Activated T-cell treated with anti-CD3 and anti-CD28 coated beads, Interleukin-2, amount 50 U/mL, for 1 hour (primary cell): ENCODE results near the gene GPR180.
"Not testable (repeated sequence)": the region's sequence is repeated elsewhere in the genome, so short reads cannot be mapped to it uniquely, and the experiment has no call there.

Experiments
- DNase-seq: peaks from one replicate; pipeline ENCODE4 v3.0.0-alpha.2; 2020

GPR180 gene

DNA sequence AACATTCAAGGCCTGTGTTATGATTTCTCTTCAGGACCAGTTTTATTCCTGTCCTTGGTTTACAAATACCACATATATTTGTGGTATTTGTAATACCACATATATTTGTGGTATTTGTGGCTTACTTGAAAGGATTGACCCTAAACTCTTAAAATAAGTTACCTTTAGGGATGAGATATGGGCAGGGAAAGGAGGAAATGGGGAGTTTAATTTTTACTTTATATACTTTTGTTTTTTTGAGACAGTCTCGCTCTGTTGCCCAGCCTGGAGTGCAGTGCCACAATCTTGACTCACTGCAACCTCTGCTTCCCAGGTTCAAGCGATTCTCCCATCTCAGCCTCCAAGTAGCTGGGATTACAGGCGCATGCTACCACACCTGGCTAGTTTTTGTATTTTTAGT lies 3.4 kb upstream of the GPR180 start:
- DNase-seq: no peak

DNA sequence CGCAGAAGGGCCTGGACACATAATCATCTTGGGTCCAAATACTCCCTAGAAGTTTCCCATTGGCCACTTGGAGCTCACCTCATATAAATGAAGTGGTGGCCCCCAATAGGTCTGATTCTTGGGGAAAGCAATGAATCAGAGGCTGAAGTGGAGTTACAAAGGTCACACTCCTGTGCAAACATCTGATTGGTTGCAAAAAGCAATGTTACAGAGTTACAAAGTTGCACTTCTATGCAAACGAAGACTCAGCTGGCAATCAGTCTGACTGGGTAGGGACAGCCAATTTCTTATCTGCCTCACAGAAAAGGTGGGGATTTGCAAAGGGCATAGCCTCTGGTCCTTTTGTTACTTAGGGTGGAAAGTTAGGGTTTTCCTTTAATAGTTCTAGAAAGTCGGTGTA lies 1.8 kb upstream of the GPR180 start:
- DNase-seq: no peak

DNA sequence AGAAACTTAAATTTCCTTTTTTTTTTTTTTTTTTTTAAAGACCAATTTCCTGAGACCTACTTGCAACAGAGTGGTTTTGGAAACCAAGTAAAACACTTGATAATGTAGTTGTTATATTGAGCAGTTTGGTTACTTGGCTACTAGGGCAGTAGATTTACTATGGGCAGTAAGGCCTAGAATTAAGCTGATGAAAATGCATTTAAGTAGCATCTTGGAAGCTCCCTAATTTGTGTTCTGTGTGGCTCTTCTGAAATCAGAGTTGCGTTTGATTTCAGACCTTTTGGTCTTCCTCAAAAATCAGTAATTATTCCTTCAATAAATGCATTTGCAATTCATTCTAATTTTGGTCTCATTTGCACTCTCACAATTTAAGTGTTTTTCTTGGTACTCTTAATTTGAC lies 810 bp downstream of the GPR180 start:
- DNase-seq: no peak

DNA sequence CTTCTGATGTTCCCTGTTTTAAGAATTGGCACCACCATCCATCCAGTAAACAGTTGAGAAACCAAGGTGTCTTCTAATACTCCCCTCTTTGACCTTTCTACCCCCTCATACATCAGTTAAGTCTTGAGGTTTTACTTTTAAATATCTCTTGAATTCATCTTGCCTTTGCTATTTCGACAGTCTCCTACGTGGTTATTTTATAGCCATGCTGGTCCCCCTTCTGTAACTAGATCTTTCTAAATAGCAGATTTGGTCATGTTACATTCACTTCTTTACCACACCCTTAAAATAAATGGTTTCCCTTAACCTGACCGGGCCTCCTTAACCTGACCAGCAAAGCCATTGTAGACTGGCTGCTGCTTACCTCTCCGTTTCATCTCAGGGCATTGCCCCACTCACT lies 5.4 kb downstream of the GPR180 start:
- no peak for DNase-seq

DNA sequence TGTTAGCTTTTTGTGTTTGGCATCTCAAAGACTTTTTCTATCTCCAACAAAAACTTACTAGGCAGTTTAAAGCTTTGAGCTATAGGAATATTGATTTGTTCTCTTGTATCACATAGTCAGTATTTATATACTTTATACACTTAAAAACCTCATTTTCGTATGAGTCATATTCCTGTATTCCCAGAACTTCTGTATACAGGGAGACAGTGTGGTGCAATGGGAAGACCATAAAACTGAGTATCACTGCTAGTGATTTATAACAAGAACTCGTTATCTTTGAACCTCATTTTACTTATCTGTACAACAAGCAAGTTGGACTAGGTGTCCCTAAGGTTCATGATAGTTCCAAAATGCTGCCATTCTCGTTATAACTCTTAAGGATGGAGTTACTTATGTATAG lies 6.3 kb downstream of the GPR180 start:
- no peak for DNase-seq

DNA sequence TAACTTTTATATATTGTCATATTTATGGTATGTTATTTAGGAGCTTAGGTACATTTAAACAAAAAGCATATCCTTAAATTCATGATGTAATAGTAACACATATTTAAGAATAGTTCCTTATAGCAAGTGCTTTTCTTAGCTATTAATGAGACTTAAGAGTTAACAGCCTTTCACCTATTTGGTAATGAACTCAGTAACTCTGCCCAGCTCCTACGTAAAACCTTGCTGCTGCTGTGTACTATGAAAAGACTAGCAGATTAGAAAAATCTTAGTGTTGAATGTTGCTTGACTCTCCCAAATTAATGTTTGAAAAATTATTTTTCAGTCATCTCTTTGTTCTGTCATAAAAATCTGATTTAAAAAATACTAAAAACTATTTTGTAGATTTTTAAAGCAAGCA lies 6.9 kb downstream of the GPR180 start:
- no peak for DNase-seq

DNA sequence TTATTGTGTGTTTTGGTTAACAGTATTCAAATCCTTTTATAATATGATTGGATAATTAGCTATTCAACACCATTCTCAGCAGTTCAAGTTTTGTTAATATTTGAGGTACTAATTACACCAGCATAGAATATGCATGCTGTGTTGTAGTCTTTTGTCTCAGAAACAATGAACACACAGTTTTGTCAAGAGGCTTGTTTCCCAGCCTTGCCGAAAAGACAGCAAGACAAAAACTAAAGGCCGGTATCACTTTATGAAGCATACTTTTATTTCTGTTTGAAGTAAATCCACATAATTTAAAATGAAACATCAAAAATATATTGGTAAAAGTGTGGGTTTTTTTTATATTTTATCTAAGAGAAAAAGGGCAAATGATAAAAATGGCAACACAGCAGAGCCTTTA lies 7.5 kb downstream of the GPR180 start:
- DNase-seq: no peak

DNA sequence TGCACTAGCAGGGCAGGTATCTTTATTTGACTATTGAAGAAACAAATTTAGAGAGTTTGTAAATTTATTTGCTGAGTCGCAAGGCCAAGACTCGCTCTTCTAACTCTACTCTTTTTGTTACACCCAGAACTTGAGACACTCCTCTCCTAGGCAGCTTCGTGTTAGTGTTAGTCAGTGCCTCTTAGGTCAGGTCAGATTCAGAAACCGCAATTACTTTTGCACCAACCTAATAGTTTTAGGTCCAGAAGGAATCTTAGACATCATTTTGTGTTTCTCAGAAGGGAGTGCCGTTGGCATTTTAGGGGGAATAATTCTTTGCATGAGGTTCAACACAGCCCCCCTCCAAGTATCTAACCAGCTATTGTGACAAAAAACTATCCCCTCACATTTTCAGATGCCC lies 8.8 kb downstream of the GPR180 start:
- DNase-seq: no peak

DNA sequence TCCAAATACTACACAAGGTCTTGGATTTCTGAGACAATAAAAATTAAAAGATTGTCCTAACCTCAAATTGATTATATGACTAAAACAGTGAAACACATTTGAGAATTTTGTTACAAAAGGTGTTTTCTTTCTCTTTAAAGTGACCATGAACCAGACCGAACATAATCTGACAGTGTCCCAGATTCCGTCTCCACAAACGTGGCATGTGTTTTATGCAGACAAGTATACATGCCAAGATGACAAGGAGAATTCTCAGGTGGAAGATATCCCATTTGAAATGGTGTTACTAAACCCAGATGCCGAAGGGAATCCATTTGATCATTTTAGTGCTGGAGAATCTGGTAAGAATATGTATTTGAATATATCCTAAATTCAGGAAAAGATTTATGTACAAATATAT lies 10.4 kb downstream of the GPR180 start:
- DNase-seq: no peak

DNA sequence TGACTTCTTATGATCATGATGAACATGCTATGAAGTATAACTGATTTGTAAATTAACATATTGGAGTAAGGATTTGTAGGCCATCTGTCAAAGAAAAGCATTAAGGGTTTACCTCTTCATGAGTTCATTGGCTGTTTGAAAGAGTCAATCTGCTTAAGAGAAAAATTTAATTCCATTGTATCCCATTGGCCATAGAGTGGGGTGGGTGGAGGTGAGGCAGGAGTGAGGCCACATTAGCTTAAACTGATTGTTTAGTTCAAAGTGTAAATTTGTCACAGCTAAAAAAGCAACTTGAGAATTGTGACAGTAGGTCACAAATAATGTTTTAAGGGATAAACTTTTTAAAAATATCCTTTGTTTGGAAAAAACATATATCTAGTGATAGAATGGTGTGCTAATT lies 11.4 kb downstream of the GPR180 start:
- DNase-seq: no peak

DNA sequence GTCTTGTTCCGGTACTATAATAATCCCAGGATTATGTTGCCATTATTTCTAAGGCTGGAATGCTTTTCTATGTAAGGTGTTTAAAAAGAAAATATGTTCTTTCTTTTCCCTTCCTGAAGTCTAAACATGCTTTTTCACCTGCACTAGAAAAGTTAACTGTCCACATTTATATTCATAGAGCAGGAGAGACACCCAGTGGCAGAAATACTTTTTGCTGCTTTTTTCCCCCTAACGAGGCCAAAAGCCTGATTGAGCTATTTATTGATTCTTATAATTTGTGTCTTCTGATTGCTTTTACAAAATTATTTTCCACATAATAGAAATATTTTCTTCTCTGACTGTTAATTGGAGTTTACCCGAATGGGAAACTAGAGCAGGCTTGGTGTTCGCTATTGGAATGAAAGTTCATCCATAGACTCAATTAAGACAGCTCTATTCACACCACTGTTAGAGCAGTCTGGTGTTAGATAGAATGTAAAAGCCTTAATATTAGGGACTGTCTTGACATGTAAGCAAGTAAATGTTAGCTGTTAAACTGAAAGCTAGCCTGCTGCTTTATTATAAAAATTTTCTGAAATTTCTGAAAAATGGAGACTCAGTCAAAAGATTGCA lies 15.8 kb downstream of the GPR180 start:
- DNase-seq: no peak

DNA sequence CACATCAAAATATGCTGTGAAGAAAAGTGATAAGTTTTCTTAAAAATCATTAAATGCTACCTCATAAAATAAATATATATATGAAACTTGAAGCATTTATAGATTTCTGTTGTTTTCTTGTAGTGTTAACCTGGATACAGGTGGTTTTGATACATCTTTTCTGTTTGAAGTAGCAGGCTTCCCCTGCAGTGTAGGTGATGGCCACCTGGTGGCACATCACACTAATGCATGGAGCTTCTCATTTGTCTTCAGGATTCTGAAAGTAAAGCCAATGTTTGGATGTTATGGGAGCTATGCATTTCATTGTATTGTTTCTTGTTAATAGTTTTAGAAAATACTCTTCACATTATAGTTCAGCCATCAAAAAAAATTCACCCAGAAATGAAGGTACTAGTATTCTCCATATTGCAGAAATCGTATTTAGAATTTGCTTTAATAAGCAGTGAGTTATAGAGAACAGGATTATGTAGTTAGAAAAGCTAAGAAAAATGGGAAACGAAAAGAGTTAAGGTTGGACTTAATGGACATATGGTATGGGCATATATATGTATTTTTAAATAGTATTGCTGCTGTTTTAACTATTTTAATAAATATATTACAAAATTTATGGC lies 18.7 kb downstream of the GPR180 start:
- no peak for DNase-seq

DNA sequence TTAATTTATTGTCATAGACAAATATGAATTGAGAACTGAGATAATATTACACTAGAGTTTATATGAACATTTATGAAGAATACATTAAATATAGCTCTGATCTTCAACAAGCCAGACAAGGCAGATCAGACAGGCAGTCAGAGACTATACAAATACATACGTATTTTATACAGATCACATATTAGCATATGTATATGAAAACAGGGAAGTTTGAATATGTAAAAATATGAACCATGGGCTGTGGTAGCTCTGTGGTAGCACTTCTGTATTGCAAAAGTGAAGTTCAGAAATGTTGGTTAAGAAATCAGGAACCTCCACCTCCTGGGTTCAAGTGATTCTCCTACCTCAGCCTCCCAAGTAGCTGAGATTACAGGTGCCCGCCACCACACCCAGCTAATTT lies 20.7 kb downstream of the GPR180 start:
- no peak for DNase-seq

DNA sequence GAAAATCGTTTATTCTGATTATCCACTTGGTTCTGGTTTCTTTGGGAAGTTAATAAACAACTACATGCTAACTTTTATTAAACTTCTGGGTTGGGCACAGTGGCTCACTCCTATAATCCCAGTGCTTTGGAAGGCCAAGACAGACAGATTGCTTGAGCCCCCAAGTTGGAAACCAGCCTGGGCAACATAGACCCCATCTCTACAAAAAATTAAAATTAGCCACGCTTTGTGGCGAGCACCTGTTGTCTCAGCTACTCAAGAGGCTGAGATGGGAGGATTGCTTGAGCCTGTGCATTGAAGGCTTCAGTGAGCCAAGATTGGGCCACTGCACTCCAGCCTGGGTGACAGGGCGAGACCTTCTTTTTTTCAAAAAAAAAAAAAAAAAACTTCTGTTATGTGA lies 21.7 kb downstream of the GPR180 start:
- DNase-seq: no peak

DNA sequence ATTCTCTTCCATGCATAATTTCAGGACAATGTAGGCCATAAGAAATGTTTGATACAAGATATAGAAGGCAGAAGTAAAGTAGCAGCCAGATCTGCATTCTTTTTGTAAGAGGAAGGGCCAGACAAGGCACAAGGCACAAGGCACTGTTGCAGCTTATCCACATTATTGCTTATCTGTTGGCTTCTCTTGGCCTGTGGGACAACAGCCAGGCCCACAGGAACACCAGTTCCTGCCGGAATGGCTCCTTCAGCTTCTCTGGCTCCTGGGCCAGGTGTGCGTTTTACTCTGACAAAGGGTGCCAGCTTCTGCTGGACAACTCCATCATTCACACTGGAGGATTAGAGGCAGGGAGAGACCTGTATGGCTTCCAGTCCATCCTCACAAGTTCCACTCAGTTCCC lies 29.2 kb downstream of the GPR180 start:
- no peak for DNase-seq

DNA sequence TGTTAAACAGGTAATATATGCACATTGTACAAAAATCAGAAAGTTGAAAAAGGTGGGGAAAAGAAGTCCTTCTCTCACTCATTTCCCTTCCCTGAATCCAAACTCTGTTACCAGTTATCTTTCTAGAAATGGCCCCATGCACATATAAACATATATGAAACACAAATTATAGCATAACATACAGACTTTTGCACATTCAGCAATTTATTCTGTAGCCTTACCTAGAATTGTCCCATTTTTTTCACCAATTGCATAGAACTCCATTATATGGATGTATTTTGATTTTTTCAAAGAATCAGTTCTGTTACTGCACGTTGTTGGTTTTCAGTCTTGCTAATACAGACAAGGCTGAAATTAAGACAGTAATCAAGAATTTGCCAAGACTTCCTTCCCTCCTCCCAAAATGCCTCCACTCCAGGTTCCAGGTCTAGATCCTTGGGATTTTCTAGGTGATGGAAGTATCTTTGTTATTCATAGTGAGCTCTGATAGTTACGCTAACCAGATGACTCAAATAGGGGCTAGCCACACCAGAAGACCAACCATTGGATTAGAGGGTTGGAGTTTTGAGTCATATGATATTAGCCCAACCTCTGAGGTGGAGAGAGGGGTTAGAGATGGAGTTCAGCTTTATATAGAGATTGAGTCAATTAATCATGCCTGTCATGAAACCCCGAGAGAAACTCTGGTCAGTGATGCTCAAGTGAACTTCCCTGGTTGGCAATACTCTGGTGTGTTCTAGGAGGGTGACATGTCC lies 30.7 kb downstream of the GPR180 start:
- DNase-seq: no peak

DNA sequence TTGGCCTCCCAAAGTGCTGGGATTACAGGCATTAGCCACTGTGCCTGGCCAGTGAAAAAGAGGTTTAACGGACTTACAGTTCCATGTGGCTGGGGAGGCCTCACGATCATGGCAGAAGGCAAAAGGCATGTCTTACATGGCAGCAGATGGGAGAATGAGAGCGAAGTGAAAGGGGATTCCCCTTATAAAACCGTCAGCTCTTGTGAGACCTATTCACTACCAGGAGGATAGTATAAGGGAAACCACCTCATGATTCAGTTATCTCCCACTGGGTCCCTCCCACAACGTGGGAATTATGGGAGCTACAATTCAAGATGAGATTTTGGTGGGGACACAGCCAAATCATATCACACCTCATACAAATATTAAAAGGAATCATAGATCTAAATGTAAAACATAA lies 34.4 kb downstream of the GPR180 start:
- DNase-seq: not testable (repeated sequence)

DNA sequence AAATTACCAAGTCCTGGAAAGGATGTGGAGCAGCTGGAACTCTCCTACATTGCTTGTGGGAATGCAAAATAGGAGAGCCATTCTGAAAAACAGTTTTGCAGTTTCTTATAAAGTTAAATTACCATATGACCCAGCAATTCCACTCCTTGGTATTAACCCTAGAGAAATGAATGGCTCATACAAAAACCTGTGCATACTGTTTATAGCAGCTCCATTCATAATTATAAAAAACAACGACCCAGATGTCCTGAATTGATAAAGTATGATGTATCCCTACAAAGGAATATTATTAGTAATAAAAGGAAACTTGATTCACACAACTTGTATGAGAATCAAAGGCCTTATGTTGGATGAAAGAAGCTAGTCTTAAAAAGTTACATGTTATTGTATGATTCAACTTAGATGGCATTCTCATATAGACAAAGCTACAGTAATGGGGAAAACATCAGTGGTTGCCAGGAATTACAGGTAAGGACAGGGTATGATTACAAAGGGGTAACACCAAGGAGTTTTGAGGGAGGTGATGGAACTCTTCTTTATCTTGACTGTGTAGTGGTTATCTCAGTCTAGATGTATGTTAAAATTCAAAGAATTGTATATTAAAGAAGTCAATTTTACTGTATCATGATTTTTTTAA lies 35.4 kb downstream of the GPR180 start:
- no peak for DNase-seq

DNA sequence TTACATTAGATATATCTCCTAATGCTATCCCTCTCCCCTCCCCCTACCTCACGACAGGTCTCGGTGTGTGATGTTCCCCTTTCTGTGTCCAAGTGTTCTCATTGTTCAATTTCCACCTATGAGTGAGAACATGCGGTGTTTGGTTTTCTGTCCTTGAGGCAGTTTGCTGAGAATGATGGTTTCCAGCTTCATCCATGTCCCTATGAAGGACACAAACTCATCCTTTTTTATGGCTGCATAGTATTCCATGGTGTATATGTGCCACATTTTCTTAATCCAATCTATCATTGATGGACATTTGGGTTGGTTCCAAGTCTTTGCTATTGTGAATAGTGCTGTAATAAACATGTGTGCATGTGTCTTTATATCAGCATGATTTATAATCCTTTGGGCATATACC lies 36.0 kb downstream of the GPR180 start:
- not testable (repeated sequence) for DNase-seq

DNA sequence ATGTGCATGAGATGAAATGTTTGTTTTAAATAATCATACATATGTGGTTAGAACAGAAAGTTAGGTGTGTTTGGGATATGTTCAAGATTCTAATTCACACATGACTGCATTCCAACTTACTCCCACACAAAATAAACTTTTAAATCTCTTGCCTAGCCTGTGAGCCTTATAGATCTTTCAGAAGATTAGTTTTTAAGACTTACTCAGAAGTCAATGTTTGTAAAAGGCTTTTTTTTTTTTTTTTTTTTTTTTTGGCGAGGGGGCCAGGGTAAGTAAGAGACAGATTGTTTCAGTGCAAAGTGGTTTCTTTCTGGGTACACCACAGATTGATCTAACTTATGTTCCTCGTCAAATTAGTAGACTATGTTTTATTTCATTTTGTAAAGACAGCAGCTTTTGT lies 39.1 kb downstream of the GPR180 start:
- no peak for DNase-seq

DNA sequence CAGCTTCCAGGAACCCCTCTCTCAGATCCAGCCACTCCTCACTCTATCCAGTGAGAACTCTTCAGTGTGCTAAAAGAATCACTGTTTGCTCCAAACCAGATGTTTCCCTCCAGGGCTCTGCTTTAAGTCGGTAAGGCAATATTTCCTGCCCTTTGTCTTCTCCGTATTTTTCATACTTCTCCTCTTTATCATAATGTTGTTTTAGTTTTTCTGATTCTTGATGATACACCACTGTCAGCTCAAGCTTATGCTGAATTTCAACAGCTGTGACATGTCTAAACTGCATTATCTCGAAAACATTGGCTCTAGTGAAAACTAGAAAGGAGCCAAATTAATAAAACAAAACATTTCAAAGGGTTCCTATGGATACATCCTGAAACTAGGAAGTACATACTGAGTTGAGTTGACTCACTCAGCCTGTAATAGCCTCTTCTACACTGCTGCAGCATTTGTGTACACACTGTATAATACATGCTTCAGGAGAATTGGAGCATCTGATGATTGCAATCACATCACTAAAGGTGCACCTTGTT lies 39.8 kb downstream of the GPR180 start:
- no peak for DNase-seq

DNA sequence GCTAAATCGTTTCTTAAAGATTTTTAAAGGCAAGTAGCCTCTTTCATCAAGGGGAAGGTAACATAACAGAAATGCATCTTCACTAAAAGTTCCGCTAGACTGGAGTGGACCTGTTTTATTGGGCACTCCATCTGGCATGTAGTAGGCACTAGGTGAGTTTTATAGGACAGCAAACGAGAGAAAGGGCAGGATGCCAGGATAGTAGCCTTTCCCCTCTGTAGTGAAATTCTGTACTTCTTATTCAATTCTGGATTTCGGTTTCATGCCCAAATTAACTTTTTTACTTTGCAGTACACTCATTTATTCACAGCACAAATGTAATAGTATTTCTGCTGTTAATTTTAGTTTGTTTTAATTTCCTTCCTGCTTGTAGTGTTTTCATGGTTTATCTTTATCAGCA lies 45.2 kb downstream of the GPR180 start:
- DNase-seq: no peak

DNA sequence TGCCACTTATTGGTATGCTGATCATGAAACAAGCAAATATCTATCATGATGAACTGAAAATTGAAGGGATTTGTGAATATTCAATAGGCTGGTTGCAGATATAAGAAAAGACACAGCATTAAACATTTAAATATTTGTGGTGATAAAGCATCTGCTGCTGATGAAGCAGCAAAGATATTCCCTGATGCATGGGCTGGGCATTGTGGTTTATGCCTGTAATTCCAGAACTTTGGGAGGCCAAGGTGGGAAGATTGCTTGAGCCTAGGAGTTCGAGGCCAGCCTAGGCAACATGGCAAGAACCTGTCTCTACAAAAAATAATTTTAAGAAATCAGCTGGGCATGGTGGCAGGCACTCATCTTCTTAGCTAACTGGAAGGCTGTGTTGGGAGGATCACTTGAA lies 54.5 kb downstream of the GPR180 start:
- DNase-seq: no peak

DNA sequence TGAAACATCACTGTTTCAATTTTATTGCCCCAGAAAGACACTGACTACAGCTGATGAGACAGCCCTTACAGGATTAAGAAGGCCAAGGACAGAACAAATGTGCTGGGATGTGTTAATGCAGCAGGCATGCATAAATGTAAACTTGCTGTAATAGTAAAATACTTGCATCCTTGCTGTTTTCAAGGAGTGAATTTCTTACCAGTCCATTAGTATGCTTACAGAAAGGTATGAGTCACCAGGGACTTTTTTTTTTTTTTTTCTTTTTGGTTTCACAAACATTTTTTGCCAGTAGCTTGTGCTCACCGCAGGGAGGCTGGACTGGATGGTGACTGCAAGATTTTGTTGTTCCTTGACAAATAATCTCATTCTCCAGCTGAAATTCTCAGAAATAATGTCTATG lies 55.1 kb downstream of the GPR180 start:
- DNase-seq: no peak
